Fibroblast of pulmonary artery (primary cell): ENCODE results near the gene SHISA5.
"Not testable (repeated sequence)": the region's sequence is repeated elsewhere in the genome, so short reads cannot be mapped to it uniquely, and the experiment has no call there.

Experiments
- DNase-seq: peaks from one replicate; pipeline ENCODE4 v3.0.0-alpha.2; 2010; ENCODE audit warnings: low read depth
- H3K4me3 ChIP-seq: replicated peaks from 2 replicates; pipeline ENCODE4 v1.5.1; 2011; ENCODE audit warnings: low read depth, mild to moderate bottlenecking, control low read depth, low read length, moderate library complexity
- TF ChIP-seq, protein P1 (sequence below): IDR thresholded peaks from 2 replicates; pipeline ENCODE4 v1.5.1; 2011; ENCODE audit warnings: mild to moderate bottlenecking, control low read depth, low read length, inconsistent platforms; ENCODE audit errors: missing control alignments

The SHISA5 gene

DNA sequence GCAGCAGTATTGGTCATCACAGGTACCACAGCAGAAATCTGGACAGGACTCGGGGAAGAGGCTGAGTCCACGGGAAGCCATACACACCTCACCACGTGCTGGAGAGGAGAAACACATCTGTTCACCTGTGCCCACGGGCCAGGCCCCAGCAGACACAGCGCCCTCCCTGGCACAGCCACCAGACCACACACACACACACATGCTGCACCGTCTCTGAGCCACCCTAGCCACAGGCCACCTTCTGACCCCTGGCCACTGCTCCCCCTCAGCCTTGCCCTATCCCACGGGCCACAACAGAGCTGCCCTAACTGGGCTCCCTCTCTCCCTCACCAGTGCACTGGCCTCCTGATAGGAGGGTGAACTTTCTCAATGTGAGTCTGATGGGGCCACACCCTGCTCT lies 2.8 kb downstream of the SHISA5 start:
- no peak for DNase-seq
- TF ChIP-seq, protein P1, sequence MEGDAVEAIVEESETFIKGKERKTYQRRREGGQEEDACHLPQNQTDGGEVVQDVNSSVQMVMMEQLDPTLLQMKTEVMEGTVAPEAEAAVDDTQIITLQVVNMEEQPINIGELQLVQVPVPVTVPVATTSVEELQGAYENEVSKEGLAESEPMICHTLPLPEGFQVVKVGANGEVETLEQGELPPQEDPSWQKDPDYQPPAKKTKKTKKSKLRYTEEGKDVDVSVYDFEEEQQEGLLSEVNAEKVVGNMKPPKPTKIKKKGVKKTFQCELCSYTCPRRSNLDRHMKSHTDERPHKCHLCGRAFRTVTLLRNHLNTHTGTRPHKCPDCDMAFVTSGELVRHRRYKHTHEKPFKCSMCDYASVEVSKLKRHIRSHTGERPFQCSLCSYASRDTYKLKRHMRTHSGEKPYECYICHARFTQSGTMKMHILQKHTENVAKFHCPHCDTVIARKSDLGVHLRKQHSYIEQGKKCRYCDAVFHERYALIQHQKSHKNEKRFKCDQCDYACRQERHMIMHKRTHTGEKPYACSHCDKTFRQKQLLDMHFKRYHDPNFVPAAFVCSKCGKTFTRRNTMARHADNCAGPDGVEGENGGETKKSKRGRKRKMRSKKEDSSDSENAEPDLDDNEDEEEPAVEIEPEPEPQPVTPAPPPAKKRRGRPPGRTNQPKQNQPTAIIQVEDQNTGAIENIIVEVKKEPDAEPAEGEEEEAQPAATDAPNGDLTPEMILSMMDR, result no peak
- H3K4me3 ChIP-seq, result no peak overlapping the region

DNA sequence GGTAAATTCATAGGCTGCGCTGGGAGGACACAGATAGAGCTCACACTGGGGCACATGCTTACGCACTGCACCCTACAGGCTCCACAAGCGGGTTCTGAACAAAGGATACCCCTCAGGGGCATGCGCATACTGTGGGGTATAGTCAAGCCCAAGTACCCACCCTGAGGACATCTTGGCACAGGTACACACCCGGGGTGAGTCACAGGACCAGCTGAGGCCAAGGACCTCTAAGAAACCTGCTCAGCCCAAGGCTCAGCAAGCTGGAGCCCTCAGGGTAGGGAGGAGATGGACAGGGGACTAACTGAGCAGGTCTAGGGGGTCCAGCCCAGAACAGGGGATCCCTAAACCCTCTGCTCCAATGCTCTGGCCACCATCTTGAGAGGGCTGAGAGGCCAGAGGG lies 3.3 kb downstream of the SHISA5 start:
- TF ChIP-seq, protein P1, result no peak
- H3K4me3 ChIP-seq, result no peak overlapping the region
- DNase-seq, result no peak

DNA sequence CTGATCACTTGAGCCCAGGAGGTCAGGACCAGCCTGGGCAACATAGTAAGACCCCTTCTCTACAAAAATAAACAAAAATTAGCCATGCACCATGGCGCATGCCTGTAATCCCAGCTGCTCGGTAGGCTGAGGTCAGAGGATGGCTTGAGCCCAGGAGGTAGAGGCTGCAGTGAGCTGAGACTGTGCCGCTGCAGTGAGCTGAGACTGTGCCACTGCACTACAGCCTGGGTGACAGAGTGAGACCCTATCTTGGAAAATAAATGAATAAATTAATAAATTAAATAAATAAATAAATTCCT lies 10.8 kb downstream of the SHISA5 start:
- TF ChIP-seq, protein P1, result no peak
- no peak overlapping the region for H3K4me3 ChIP-seq
- DNase-seq, result no peak

DNA sequence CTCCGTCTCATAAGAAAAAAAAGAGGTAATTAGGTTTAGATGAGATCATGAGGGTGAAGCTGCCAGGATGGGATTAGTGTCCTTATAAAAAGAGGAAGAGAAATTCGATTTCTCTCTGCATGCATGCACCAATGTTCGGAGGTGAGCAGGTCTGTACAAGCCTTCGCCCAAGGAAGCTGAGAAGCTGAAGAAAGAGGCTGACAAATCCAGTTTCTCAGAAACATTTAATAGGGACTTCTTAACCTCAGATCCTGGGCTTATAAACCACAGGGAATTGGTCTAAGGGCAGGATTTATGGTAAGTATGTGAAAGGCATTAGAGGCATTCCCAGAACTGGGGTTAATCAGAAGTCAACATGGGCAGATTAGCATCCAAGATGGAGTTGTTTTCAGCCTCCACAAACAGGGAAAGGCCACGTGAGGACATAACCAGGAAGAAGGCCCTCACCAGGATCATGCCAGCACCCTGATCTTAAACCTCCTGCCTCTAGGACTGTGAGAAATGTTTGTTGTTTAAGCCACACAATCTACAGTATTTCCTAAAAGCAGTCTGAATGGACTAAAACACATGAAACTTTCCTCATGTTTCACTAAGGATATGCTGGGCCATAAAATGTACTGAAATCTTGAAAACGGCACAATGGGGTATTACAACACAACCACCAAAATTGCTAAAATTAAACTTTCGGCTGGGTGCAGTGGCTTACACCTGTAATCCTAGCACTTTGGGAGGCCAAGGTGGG lies 11.3 kb downstream of the SHISA5 start:
- DNase-seq, result no peak
- TF ChIP-seq, protein P1, result no peak
- H3K4me3 ChIP-seq, result no peak overlapping the region

DNA sequence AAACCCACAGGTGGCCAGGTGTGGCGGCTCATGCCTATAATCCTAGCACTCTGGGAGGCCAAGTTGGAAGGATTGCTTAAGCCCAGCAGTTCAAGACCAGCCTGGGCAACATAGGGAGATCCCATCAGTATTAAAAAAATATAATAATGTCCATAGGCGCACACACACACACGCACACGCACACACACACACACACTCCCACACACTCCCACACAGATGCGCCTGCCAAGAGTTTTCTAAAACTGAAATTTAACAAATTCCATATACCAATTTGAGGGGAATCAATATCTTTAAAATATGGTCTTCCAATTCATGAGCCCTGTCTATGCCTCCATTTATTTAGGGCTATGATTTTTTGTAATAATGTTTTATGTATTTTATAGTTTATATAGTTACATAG lies 17.0 kb downstream of the SHISA5 start:
- no peak overlapping the region for H3K4me3 ChIP-seq
- no peak for DNase-seq
- TF ChIP-seq, protein P1, result no peak

DNA sequence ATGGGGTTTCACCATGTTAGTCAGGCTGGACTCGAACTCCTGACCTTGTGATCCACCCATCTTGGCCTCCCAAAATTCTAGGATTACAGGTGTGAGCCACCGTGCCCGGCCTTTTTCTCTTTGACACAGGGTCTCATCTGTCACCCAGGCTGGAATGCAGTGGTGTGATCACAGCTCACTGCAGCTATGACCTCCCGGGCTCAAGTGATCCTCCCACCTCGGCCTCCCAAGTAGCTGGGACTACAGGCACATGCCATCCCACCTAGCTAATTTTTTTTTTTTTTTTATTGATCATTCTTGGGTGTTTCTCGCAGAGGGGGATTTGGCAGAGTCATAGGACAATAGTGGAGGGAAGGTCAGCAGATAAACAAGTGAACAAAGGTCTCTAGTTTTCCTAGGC lies 21.2 kb downstream of the SHISA5 start:
- DNase-seq, H3K4me3 ChIP-seq: not testable (repeated sequence)

DNA sequence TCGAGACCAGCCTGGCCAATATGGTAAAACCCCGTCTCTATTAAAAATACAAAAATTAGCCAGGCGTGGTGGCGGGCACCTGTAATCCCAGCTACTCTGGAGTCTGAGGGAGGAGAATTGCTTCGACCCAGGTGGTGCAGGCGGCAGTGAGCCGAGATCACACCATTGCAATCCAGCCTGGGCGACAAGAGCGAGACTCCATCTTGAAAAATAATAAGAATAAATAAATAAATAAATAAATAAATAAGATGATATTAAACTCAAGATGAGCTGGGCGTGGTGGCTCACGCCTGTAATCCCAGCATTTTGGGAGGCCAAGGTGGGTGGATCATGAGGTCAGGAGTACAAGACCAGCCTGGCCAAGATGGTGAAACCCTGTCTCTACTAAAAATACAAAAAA lies 23.1 kb downstream of the SHISA5 start:
- H3K4me3 ChIP-seq, DNase-seq: not testable (repeated sequence)

DNA sequence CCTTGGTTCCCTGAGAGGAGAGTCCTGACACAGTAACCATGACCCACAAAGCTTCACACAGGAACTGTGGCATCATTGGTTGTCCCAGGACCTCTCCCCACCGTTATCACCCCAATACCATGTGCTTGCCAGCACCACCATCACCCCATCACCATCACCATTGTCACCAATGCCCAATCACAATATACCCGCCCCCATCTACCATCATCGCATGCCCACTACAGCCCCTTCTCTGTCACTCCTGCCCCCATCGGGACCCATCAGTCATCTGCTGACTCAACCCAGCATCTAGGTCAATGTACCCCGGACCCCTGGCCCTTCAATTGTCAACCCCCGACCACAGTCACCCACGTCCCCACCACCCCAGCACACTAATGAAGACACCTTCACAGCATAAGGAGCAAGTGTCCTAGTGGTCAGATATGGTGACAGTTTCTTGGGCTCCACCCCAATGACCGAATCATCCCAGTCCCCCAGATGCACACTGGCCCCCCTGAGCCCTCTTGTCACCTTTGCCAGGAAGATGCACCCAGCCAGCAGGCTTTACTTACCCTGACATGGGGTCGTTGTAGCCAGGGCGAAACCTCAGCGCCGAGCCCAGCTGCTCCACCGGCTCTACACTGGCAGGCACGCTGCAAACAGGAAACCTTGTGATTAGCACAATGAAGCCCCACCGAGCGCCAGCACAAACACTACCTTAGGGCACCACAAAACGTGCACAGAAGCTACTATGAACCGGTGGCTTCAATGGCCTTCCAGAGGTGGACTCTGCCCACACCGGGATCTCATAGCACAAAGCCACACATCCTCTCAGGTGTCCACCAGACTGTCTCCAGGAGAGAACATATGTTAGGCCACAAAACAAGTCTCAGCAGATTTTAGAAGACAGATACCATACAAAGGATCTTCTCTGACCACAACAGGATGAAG lies 25.1 kb downstream of the SHISA5 start:
- TF ChIP-seq, protein P1, result no peak
- H3K4me3 ChIP-seq, result no peak overlapping the region
- DNase-seq, result no peak
